Activated T-cell treated with anti-CD3 and anti-CD28 coated beads, Interleukin-2, amount 50 U/mL, for 24 hours (primary cell): Measurements from ENCODE around the gene C10orf62.
A peak's percentile ranks its signal among the peaks of the same experiment; 100 is the strongest.
"Not testable (repeated sequence)": the region's sequence is repeated elsewhere in the genome, so short reads cannot be mapped to it uniquely, and the experiment has no call there.

Experiments
- DNase-seq: peaks from one replicate; pipeline ENCODE4 v3.0.0-alpha.2; 2020
- H3K27ac Mint-ChIP-seq: 2 replicates; pipeline ENCODE4 v1.8.0; 2020; ENCODE audit warnings: mild to moderate bottlenecking, mixed read lengths
- H3K27me3 Mint-ChIP-seq: 2 replicates; pipeline ENCODE4 v1.8.0; 2020; ENCODE audit warnings: mixed read lengths
- H3K36me3 Mint-ChIP-seq: 2 replicates; pipeline ENCODE4 v1.8.0; 2020; ENCODE audit warnings: low read depth, mixed read lengths
- H3K4me1 Mint-ChIP-seq: 2 replicates; pipeline ENCODE4 v1.8.0; 2020; ENCODE audit warnings: low read depth, mixed read lengths
- H3K4me3 Mint-ChIP-seq: 2 replicates; pipeline ENCODE4 v1.8.0; 2020; ENCODE audit warnings: mild to moderate bottlenecking, moderate library complexity, mixed read lengths
- H3K9me3 Mint-ChIP-seq: 2 replicates; pipeline ENCODE4 v1.8.0; 2020; ENCODE audit warnings: mixed read lengths

Gene C10orf62

GRCh38 chr10:97555541-97555940 is 34.0 kb upstream of the C10orf62 start:
- not testable (repeated sequence) for H3K27me3 Mint-ChIP-seq, H3K4me3 Mint-ChIP-seq, H3K36me3 Mint-ChIP-seq, H3K9me3 Mint-ChIP-seq, DNase-seq, H3K27ac Mint-ChIP-seq, H3K4me1 Mint-ChIP-seq

- not testable (repeated sequence) for H3K27ac Mint-ChIP-seq, H3K36me3 Mint-ChIP-seq, H3K9me3 Mint-ChIP-seq, H3K4me3 Mint-ChIP-seq, H3K27me3 Mint-ChIP-seq, H3K4me1 Mint-ChIP-seq
- peak; percentile 24 for DNase-seq
Observed at GRCh38 chr10:97560731-97561381, 28.7 kb upstream of the C10orf62 start.

- H3K4me3 Mint-ChIP-seq, H3K27ac Mint-ChIP-seq, H3K27me3 Mint-ChIP-seq, H3K36me3 Mint-ChIP-seq, H3K4me1 Mint-ChIP-seq, DNase-seq, H3K9me3 Mint-ChIP-seq: not testable (repeated sequence)
Observed at GRCh38 chr10:97561386-97562077, 28.0 kb upstream of the C10orf62 start.

- not testable (repeated sequence) for H3K4me1 Mint-ChIP-seq, DNase-seq, H3K27ac Mint-ChIP-seq, H3K9me3 Mint-ChIP-seq, H3K4me3 Mint-ChIP-seq, H3K27me3 Mint-ChIP-seq, H3K36me3 Mint-ChIP-seq
Observed at GRCh38 chr10:97562329-97562728, 27.2 kb upstream of the C10orf62 start.

- no peaks in the 10 kb centered on the region for H3K27me3 Mint-ChIP-seq
- no peaks in the 10 kb centered on the region for H3K36me3 Mint-ChIP-seq
- H3K27ac Mint-ChIP-seq, result no peak overlapping the region
- no peak for DNase-seq
- peaks cover 8% of the 10 kb centered on the region for H3K4me1 Mint-ChIP-seq
- no peak overlapping the region for H3K4me3 Mint-ChIP-seq
- no peaks in the 10 kb centered on the region for H3K9me3 Mint-ChIP-seq
Observed at GRCh38 chr10:97563337-97563736, 26.2 kb upstream of the C10orf62 start.

GRCh38 chr10:97564776-97565175 is 24.7 kb upstream of the C10orf62 start:
- no peak overlapping the region for H3K27ac Mint-ChIP-seq
- DNase-seq, result no peak
- H3K27me3 Mint-ChIP-seq, result no peaks in the 10 kb centered on the region
- peaks cover 8% of the 10 kb centered on the region for H3K4me1 Mint-ChIP-seq
- no peak overlapping the region for H3K4me3 Mint-ChIP-seq
- no peaks in the 10 kb centered on the region for H3K36me3 Mint-ChIP-seq
- no peaks in the 10 kb centered on the region for H3K9me3 Mint-ChIP-seq

- H3K27ac Mint-ChIP-seq, result peak overlapping the region; percentile 62
- peak; percentile 7 for DNase-seq
- H3K4me3 Mint-ChIP-seq, result no peak overlapping the region
- no peaks in the 10 kb centered on the region for H3K36me3 Mint-ChIP-seq
- peaks cover 5% of the 10 kb centered on the region for H3K4me1 Mint-ChIP-seq
- H3K9me3 Mint-ChIP-seq, result no peaks in the 10 kb centered on the region
- no peaks in the 10 kb centered on the region for H3K27me3 Mint-ChIP-seq
Observed at GRCh38 chr10:97566336-97566996, 23.1 kb upstream of the C10orf62 start.

- Mint-ChIP-seq H3K27me3 (no peaks in the 10 kb centered on the region), H3K36me3 (no peaks in the 10 kb centered on the region)
- DNase-seq, result peak; percentile 15
Observed at GRCh38 chr10:97567891-97568290, 21.6 kb upstream of the C10orf62 start.

GRCh38 chr10:97570146-97570788 is 19.3 kb upstream of the C10orf62 start:
- no peak for DNase-seq
- Mint-ChIP-seq H3K27ac (no peak overlapping the region), H3K27me3 (no peaks in the 10 kb centered on the region), H3K4me1 (peaks cover 5% of the 10 kb centered on the region), H3K9me3 (no peaks in the 10 kb centered on the region), H3K4me3 (no peak overlapping the region), H3K36me3 (no peaks in the 10 kb centered on the region)

More at GRCh38 chr10:97567891-97568290, 21.6 kb upstream of the C10orf62 start:
- Mint-ChIP-seq H3K27ac (no peak overlapping the region), H3K4me1 (peaks cover 5% of the 10 kb centered on the region), H3K9me3 (no peaks in the 10 kb centered on the region), H3K4me3 (no peak overlapping the region)

GRCh38 chr10:97570789-97571471 is 18.6 kb upstream of the C10orf62 start:
- DNase-seq, result no peak
- Mint-ChIP-seq H3K36me3 (no peaks in the 10 kb centered on the region), H3K27ac (no peak overlapping the region), H3K4me3 (no peak overlapping the region), H3K27me3 (no peaks in the 10 kb centered on the region), H3K9me3 (no peaks in the 10 kb centered on the region), H3K4me1 (peaks cover 5% of the 10 kb centered on the region)

GRCh38 chr10:97571622-97572021 is 17.9 kb upstream of the C10orf62 start:
- peaks cover 2% of the 10 kb centered on the region for H3K4me1 Mint-ChIP-seq
- no peaks in the 10 kb centered on the region for H3K36me3 Mint-ChIP-seq
- H3K9me3 Mint-ChIP-seq, result no peaks in the 10 kb centered on the region
- no peak overlapping the region for H3K4me3 Mint-ChIP-seq
- no peaks in the 10 kb centered on the region for H3K27me3 Mint-ChIP-seq
- DNase-seq, result no peak
- no peak overlapping the region for H3K27ac Mint-ChIP-seq

GRCh38 chr10:97572214-97572989 is 17.1 kb upstream of the C10orf62 start, which contains the start of gene ANKRD2:
ANKRD2 (plus strand) TSS chr10:97572779; CDS start chr10:97572789, 10 bp downstream.
- H3K4me1 Mint-ChIP-seq, result no peaks in the 10 kb centered on the region
- no peaks in the 10 kb centered on the region for H3K27me3 Mint-ChIP-seq
- DNase-seq, result peak; percentile 63
- no peak within 1 kb of the TSS for H3K4me3 Mint-ChIP-seq
- H3K9me3 Mint-ChIP-seq, result no peaks in the 10 kb centered on the region
- no peak within 1 kb of the TSS for H3K27ac Mint-ChIP-seq
- H3K36me3 Mint-ChIP-seq, result no peaks in the 10 kb centered on the region

GRCh38 chr10:97573021-97573420 is 16.5 kb upstream of the C10orf62 start:
- H3K9me3 Mint-ChIP-seq, result no peaks in the 10 kb centered on the region
- H3K4me3 Mint-ChIP-seq, result no peak overlapping the region
- H3K27me3 Mint-ChIP-seq, result no peaks in the 10 kb centered on the region

GRCh38 chr10:97573672-97574071 is 15.8 kb upstream of the C10orf62 start:
- no peaks in the 10 kb centered on the region for H3K4me1 Mint-ChIP-seq

More at GRCh38 chr10:97573021-97573420, 16.5 kb upstream of the C10orf62 start:
- no peaks in the 10 kb centered on the region for H3K4me1 Mint-ChIP-seq
- no peak overlapping the region for H3K27ac Mint-ChIP-seq
- DNase-seq, result peak; percentile 19
- H3K36me3 Mint-ChIP-seq, result no peaks in the 10 kb centered on the region

More at GRCh38 chr10:97573672-97574071, 15.8 kb upstream of the C10orf62 start:
- Mint-ChIP-seq H3K4me3 (no peak overlapping the region), H3K36me3 (no peaks in the 10 kb centered on the region), H3K27ac (no peak overlapping the region), H3K27me3 (no peaks in the 10 kb centered on the region), H3K9me3 (no peaks in the 10 kb centered on the region)
- DNase-seq, result no peak
